GM19468 (cell line): ENCODE data around the gene GPC4.

ENCODE experiments used
- ATAC-seq: cut with Tn5 transposase; IDR thresholded peaks from one replicate; pipeline ENCODE4 v1.9.1; 2021; ENCODE audit warnings: mild to moderate bottlenecking, moderate library complexity, moderate number of reproducible peaks; ENCODE audit not compliant: unreplicated experiment; ENCODE audit errors: extremely low read depth

GPC4 gene

GRCh38 chrX:133412665-133413064 lies 2.6 kb downstream of the GPC4 start:
- ATAC-seq = no peak

- ATAC-seq = no peak
These were observed 3.0 kb downstream of the GPC4 start for GRCh38 chrX:133412246-133412645.

- no peak for ATAC-seq
These were observed 4.7 kb downstream of the GPC4 start for GRCh38 chrX:133410550-133410949.

GRCh38 chrX:133405498-133406185 lies 9.6 kb downstream of the GPC4 start:
- ATAC-seq = no peak

- ATAC-seq = no peak
These were observed 11.3 kb downstream of the GPC4 start for GRCh38 chrX:133403984-133404383.

GRCh38 chrX:133402830-133403625 lies 12.3 kb downstream of the GPC4 start:
- ATAC-seq = no peak

- ATAC-seq = no peak
These were observed 13.2 kb downstream of the GPC4 start for GRCh38 chrX:133402042-133402453.

- ATAC-seq = no peak
These were observed 13.8 kb downstream of the GPC4 start for GRCh38 chrX:133401536-133401935.

GRCh38 chrX:133399411-133399810 lies 15.9 kb downstream of the GPC4 start:
- ATAC-seq = no peak

GRCh38 chrX:133394765-133395164 lies 20.5 kb downstream of the GPC4 start:
- no peak for ATAC-seq

- no peak for ATAC-seq
These were observed 22.6 kb downstream of the GPC4 start for GRCh38 chrX:133392671-133393070.

GRCh38 chrX:133391111-133391510 lies 24.2 kb downstream of the GPC4 start:
- ATAC-seq = no peak

GRCh38 chrX:133390676-133391075 lies 24.6 kb downstream of the GPC4 start:
- no peak for ATAC-seq

- ATAC-seq = no peak
These were observed 25.3 kb downstream of the GPC4 start for GRCh38 chrX:133389975-133390374.

GRCh38 chrX:133384454-133384853 lies 30.8 kb downstream of the GPC4 start:
- no peak for ATAC-seq

GRCh38 chrX:133380711-133381619 lies 34.3 kb downstream of the GPC4 start:
- ATAC-seq = no peak

GRCh38 chrX:133376422-133376821 lies 38.9 kb downstream of the GPC4 start:
- ATAC-seq = no peak

GRCh38 chrX:133375615-133376340 lies 39.5 kb downstream of the GPC4 start:
- ATAC-seq = no peak

- no peak for ATAC-seq
These were observed 40.4 kb downstream of the GPC4 start for GRCh38 chrX:133374874-133375387.
